CD4-positive, alpha-beta T cell treated with Interleukin-1 beta for 1 hour (primary cell): ENCODE data around the gene NAALADL1.
"Not testable (repeated sequence)": the region's sequence is repeated elsewhere in the genome, so short reads cannot be mapped to it uniquely, and the experiment has no call there.

Experiments used
- DNase-seq, 2 donors: peaks; one replicate each; pipeline ENCODE4 v3.0.0-alpha.2; 2020 to 2022

NAALADL1 gene

GRCh38 chr11:65047581-65048422, 10.6 kb downstream of the NAALADL1 start:
- peak; percentile 6 to 10 for DNase-seq

DNA sequence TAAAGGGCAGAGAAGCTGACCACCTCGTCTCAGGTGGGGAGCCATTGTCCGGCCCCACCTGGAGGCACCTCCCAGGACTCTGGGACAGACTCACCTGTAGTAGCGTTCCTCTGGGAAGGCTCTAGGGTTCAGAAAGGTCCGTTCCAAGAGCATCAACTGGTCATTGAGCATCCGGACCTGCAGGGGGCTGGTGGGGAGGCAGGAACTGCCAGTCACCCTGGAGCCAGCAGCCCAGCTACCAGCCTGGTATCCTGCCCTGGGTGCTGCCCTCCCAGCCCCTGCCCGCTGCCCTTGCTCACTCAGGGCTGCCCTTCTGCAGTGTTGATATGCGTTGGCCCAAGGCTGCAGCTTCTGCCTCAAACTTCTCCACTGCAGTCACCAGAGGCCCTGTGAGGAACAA, 12.6 kb downstream of the NAALADL1 start:
- DNase-seq = no peak

- no peak for DNase-seq
These were observed 13.3 kb downstream of the NAALADL1 start for GRCh38 chr11:65045061-65045460.

DNA sequence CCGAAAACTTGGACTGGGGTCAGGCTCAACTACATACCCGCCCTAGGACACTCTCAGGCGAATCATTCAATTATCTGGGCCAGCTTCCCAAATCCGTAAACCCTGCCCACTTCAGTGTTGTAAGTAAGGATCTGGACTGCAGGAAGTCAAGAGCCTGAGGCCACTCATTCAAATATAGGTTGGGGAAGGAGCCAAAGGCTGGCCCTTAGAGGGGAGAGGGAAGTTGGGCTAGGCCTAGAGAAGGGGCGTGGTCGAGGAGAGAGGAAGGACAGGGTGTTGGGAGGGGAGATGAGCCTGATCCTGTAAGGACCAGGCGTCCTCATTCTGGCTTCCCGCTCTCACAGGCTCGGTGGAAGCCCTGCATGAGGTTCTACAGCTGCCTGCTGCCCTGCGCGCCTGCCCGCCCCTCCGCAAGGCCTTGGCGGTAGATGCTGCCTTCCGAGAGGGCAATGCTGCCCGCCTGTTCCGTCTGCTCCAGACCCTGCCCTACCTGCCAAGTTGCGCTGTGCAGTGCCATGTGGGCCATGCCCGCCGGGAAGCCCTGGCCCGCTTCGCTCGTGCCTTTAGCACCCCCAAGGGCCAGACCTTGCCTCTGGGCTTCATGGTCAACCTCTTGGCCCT, 14.4 kb downstream of the NAALADL1 start:
- DNase-seq = peak in 1 of 2 donors; percentile 43

GRCh38 chr11:65042891-65043290, 15.5 kb downstream of the NAALADL1 start:
- no peak for DNase-seq

- DNase-seq = peak; percentile 89 to 90
These were observed 17.3 kb downstream of the NAALADL1 start, which contains the start of gene SAC3D1 for GRCh38 chr11:65040847-65041622. TSS of gene SAC3D1 (plus strand) at chr11:65041210. CDS start at chr11:65041293, 83 bp downstream.

DNA sequence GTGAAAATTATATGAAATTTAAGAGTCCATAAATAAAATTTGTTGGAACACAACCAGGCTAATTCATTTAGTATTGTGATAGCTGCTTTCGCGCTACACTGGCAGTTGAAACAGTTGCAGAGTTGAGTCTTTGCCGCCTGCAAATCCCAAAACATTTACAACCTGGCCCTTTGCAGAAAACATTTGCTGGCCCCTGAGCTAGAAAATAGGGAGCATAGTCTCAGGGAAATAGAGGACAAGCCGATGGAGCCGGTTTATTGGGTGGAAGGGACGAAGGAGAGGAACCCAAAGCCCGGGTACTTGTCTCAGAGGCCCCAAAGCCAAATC, 17.9 kb downstream of the NAALADL1 start:
- no peak for DNase-seq

GRCh38 chr11:65036931-65037330, 21.4 kb downstream of the NAALADL1 start:
- no peak for DNase-seq

- DNase-seq = no peak
These were observed 22.8 kb downstream of the NAALADL1 start for GRCh38 chr11:65035579-65035978.

GRCh38 chr11:65034423-65034822, 23.9 kb downstream of the NAALADL1 start:
- no peak for DNase-seq

GRCh38 chr11:65032216-65032615, 26.1 kb downstream of the NAALADL1 start:
- no peak for DNase-seq

GRCh38 chr11:65027213-65028067, 30.9 kb downstream of the NAALADL1 start, which contains the start of gene SNX15:
TSS of gene SNX15 (plus strand) at chr11:65027439. CDS start at chr11:65027538, 99 bp downstream.
- DNase-seq = peak; percentile 91 to 96

GRCh38 chr11:65026810-65027209, 31.5 kb downstream of the NAALADL1 start:
- no peak for DNase-seq

DNA sequence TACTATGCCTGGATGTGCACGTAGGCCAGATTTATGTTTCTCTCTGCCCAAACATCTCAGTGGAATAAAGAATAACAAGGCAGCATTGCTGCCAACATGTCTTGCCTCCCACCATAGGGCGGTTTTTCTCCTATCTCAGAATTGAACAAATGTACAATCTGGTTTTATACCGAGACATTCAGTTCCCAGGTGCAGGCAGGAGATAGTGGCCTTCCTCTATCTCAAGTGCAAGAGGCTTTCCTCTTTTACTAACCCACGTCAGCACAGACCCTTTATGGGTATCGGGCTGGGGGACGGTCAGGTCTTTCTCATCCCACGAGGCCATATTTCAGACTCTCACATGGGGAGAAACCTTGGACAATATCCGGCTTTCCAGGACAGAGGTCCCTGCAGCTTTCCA, 34.9 kb downstream of the NAALADL1 start:
- DNase-seq = not testable (repeated sequence)

- DNase-seq = no peak
These were observed 36.8 kb downstream of the NAALADL1 start for GRCh38 chr11:65021509-65021908.

DNA sequence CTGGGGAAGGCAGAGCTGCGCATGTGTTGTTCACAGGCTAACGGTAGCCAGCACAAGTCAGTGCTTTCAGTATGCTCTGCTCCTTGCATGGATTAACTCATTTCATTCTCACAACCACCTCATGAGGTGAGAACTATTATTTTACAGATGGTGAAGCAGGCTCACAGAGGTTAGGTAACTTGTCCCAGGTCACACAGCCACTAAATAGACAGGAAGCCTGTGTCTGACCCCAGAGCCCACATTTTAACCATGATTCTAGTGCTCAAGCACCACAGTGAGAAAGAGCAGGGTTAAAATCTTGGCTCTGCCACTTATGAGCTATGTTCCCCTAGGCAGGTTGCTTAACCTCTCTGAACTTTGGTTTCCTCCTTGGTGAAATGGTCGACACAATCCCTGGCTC, 37.4 kb downstream of the NAALADL1 start:
- no peak for DNase-seq

GRCh38 chr11:65019824-65020223, 38.5 kb downstream of the NAALADL1 start:
- no peak for DNase-seq

GRCh38 chr11:65017937-65018336, 40.4 kb downstream of the NAALADL1 start:
- DNase-seq = no peak

GRCh38 chr11:65016705-65017104, 41.6 kb downstream of the NAALADL1 start:
- no peak for DNase-seq

DNA sequence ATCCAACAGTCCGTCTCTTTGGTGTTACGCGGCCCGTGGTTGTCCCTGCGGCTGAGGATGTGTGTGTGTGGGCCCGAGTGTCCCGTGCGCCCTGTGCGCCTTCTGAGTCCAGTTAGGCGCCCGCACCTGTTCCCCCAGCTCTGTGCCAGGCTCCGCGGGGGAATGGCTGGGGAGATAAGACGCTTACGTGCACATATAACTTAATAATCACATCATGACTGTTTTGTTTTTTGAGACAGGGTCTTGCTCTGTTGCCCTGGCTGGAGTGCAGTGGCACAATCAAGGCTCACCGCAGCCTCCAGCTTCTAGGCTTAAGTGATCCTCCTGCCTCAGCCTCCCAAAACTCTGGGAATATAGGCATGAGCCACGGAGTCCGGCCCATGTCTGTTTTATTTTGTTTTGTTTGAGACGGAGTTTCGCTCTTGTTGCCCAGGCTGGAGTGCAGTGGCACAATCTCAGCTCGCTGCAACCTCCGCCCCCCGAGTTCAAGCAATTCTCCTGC, 43.6 kb downstream of the NAALADL1 start:
- DNase-seq = no peak

DNA sequence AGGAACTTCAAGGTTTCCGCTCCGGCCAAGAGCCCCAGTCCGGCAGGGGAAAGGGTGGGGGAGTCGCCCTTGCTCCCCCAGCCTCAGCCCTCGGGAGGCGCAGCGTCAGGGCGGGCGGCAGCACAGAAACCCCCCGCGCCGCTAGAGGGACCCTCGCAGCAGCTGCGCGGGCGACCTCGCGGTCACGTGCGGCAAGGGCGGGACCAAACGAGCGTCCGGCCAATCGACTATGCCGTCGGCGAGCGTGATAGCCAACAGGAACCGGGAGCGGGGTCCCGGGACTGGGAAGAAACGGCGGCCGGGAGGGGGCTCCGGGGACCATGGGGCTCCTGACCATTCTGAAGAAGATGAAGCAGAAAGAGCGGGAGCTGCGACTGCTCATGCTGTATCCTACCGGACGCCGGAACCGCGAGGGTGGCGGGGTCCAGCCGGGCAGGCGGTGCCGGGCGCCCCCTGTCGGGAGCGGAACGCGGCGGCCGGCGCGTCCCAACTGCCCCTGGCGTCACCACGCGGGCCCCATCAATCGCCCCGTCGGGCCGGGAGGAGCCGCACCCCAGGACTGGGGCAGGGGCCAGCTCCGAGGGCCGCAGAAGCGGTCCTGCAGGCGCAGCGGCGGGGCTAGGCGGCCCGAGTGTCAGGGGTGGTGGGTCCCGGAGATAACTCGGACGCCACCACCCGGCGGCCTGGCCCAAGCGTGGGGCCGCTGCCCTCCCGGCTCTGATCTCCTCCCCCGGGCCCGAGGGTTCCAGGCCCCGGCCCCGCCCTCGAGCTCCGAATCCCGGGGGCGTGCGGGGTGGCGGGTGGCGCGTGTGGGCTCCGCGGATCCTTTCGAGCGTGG, 44.2 kb downstream of the NAALADL1 start, which contains the start of gene ARL2:
Gene ARL2, plus strand, starts transcription at position 273 of the 838 bp plus-strand sequence. Its CDS starts 48 bp downstream, at position 321.
- peak; percentile 88 to 91 for DNase-seq
